ENCODE data around the gene ATRX. TPM values are rescaled to one million over a fixed set of nuclear protein-coding genes. Genes with fewer than 3 reads are reported as not detected.

ATRX gene
- polyA plus RNA-seq, 1 donor from 2014 or later, result 64.0 TPM

GRCh38 chrX:77617206-77617605, 168.8 kb downstream of the ATRX start:
- Histone ChIP-seq H3F3A (ENCODE audit: insufficient read depth, low read length, poor library complexity, severe bottlenecking) (no peaks in the 10 kb centered on the region), H3K4me2 (ENCODE audit: low read length) (no peak overlapping the region), H3K27me3 (ENCODE audit: insufficient read depth, low read depth, low read length) (no peaks in the 10 kb centered on the region), H3K27ac (ENCODE audit: low read length) (no peak overlapping the region), H3K9me2 (ENCODE audit: insufficient read depth, low read length) (no peaks in the 10 kb centered on the region), H3K79me2 (replicated peaks; ENCODE audit: insufficient read depth, low read length) (no peaks in the 10 kb centered on the region), H3K9ac (ENCODE audit: low read length) (no peak overlapping the region), H3K4me3 (ENCODE audit: low read length) (no peak overlapping the region), H4K20me1 (ENCODE audit: insufficient read depth) (no peaks in the 10 kb centered on the region), H3K36me3 (ENCODE audit: insufficient read depth, low read length) (no peaks in the 10 kb centered on the region), H3K9me3 (ENCODE audit: low read length) (no peaks in the 10 kb centered on the region), H2AFZ (ENCODE audit: low read depth, low read length) (no peak overlapping the region)
- TF ChIP-seq TAF1 (IDR thresholded peaks at IDR 0.05; ENCODE audit: low read depth) (no peak), MXI1 (conservative IDR thresholded peaks at IDR 0.05; ENCODE audit: poor library complexity, severe bottlenecking) (no peak), RAD21 (conservative IDR thresholded peaks at IDR 0.05) (no peak), POLR2AphosphoS5 (IDR thresholded peaks at IDR 0.05) (no peak), EP300 (conservative IDR thresholded peaks at IDR 0.05; ENCODE audit: poor library complexity, severe bottlenecking) (no peak), REST (IDR thresholded peaks at IDR 0.05; ENCODE audit: borderline replicate concordance) (no peak), EZH2 (IDR thresholded peaks at IDR 0.05; ENCODE audit: borderline replicate concordance, insufficient read depth, low read length, poor library complexity, severe bottlenecking) (no peak), CTCF (IDR thresholded peaks at IDR 0.05; ENCODE audit: poor library complexity, severe bottlenecking) (no peak), SMC3 (conservative IDR thresholded peaks at IDR 0.05; ENCODE audit: poor library complexity) (no peak)

GRCh38 chrX:77603635-77604336, 182.2 kb downstream of the ATRX start:
- Histone ChIP-seq H3F3A (ENCODE audit: insufficient read depth, low read length, poor library complexity, severe bottlenecking) (no peaks in the 10 kb centered on the region), H3K9me2 (ENCODE audit: insufficient read depth, low read length) (no peaks in the 10 kb centered on the region), H4K20me1 (ENCODE audit: insufficient read depth) (no peaks in the 10 kb centered on the region), H3K79me2 (replicated peaks; ENCODE audit: insufficient read depth, low read length) (no peaks in the 10 kb centered on the region), H3K27me3 (ENCODE audit: insufficient read depth, low read depth, low read length) (no peaks in the 10 kb centered on the region), H3K9ac (ENCODE audit: low read length) (no peak overlapping the region), H3K4me2 (ENCODE audit: low read length) (no peak overlapping the region), H3K36me3 (ENCODE audit: insufficient read depth, low read length) (no peaks in the 10 kb centered on the region), H3K27ac (ENCODE audit: low read length) (no peak overlapping the region), H3K4me3 (ENCODE audit: low read length) (no peak overlapping the region), H2AFZ (ENCODE audit: low read depth, low read length) (no peak overlapping the region), H3K9me3 (ENCODE audit: low read length) (no peaks in the 10 kb centered on the region)
- TF ChIP-seq EP300 (conservative IDR thresholded peaks at IDR 0.05; ENCODE audit: poor library complexity, severe bottlenecking) (no peak), TAF1 (IDR thresholded peaks at IDR 0.05; ENCODE audit: low read depth) (no peak), POLR2AphosphoS5 (IDR thresholded peaks at IDR 0.05) (no peak), EZH2 (IDR thresholded peaks at IDR 0.05; ENCODE audit: borderline replicate concordance, insufficient read depth, low read length, poor library complexity, severe bottlenecking) (no peak), SMC3 (conservative IDR thresholded peaks at IDR 0.05; ENCODE audit: poor library complexity) (no peak), RAD21 (conservative IDR thresholded peaks at IDR 0.05) (no peak), REST (IDR thresholded peaks at IDR 0.05; ENCODE audit: borderline replicate concordance) (no peak), CTCF (IDR thresholded peaks at IDR 0.05; ENCODE audit: poor library complexity, severe bottlenecking) (no peak), MXI1 (conservative IDR thresholded peaks at IDR 0.05; ENCODE audit: poor library complexity, severe bottlenecking) (no peak)
